ENCODE results near the gene IQCE. TPM values are rescaled to one million over a fixed set of nuclear protein-coding genes. Genes with fewer than 3 reads are reported as not detected.

IQCE gene
- total RNA-seq, 2 donors from 2014 or later = 6.6 to 9.1 TPM

DNA sequence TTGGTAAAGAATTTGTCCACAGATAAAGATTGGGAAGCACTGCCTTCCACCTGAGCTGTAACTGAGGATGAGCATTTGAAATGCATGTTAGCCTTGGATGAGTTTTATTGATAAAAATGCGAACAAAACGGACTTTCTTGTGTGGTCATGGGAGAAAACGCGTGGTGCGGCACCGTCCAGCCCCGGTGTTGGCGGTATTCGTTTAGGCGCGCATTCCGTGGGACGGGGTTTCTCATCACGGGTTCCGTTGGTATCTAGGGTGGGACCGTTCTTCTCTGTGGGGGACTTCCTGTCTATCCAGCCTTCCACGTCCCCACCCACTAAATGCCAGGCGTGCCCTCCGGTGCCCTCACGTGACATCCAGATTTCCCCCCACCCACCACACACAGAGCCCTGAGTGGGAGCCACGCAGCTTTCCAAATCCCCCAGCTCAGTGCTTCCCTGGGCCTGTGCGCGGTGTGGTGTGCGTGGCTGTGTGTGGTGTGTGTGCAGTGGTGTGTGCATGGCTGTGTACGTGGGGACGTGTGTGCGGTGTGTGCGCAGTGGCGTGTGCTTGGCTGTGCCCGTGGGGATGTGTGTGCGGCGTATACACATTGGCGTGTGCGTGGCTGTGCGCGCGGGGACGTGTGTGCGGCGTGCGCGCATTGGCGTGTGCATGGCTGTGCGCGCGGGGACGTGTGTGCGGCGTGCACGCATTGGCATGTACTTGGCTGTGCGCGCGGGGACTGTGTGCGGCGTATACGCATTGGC is 18.1 kb downstream of the IQCE start:
- TF ChIP-seq, protein P1, sequence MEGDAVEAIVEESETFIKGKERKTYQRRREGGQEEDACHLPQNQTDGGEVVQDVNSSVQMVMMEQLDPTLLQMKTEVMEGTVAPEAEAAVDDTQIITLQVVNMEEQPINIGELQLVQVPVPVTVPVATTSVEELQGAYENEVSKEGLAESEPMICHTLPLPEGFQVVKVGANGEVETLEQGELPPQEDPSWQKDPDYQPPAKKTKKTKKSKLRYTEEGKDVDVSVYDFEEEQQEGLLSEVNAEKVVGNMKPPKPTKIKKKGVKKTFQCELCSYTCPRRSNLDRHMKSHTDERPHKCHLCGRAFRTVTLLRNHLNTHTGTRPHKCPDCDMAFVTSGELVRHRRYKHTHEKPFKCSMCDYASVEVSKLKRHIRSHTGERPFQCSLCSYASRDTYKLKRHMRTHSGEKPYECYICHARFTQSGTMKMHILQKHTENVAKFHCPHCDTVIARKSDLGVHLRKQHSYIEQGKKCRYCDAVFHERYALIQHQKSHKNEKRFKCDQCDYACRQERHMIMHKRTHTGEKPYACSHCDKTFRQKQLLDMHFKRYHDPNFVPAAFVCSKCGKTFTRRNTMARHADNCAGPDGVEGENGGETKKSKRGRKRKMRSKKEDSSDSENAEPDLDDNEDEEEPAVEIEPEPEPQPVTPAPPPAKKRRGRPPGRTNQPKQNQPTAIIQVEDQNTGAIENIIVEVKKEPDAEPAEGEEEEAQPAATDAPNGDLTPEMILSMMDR (IDR thresholded peaks at IDR 0.05) = no peak
- H3K36me3 ChIP-seq = peaks cover 31% of the 10 kb centered on the region
- DNase-seq (ENCODE audit: low spot score) = no peak

DNA sequence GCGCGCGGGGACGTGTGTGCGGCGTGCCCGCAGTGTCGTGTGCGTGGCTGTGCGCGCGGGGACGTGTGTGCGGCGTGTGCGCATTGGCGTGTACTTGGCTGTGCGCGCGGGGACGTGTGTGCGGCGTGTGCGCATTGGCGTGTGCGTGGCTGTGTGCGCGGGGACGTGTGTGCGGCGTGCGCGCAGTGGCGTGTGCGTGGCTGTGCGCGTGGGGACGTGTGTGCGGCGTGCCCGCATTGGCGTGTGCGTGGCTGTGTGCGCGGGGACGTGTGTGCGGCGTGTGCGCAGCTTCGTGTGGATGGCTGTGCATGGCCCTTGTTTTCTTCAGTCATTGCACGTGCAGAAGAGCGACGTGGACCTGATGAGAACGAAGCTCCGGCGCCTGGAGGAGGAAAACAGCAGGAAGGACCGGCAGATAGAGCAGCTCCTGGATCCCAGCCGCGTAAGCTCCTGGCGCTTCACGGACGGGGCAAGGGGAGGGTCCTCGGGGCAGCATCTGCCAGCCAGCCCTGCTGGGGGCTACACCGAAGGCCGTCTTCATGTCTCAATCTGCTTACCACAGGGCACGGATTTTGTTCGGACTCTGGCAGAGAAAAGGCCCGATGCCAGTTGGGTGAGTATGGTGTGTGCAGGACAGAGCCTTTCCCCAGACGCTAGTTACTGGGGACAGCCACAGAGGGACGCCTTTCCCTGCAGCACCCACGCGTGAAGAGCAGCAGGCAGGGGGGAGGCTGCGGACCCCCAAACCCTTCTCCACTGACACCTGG is 19.3 kb downstream of the IQCE start:
- TF ChIP-seq, protein P1 (IDR thresholded peaks at IDR 0.05) = no peak
- DNase-seq (ENCODE audit: low spot score) = no peak
- no peaks in the 10 kb centered on the region for H3K9me3 ChIP-seq
- H3K36me3 ChIP-seq = peaks cover 21% of the 10 kb centered on the region
- no peak overlapping the region for H3K27ac ChIP-seq
- H3K4me1 ChIP-seq = no peaks in the 10 kb centered on the region
- no peaks in the 10 kb centered on the region for H3K27me3 ChIP-seq
- H3K4me3 ChIP-seq = no peak overlapping the region

More for the DNA sequence above, 18.1 kb downstream of the IQCE start:
- no peaks in the 10 kb centered on the region for H3K9me3 ChIP-seq
- no peak overlapping the region for H3K4me3 ChIP-seq
- H3K4me1 ChIP-seq = no peaks in the 10 kb centered on the region
- no peak overlapping the region for H3K27ac ChIP-seq
- H3K27me3 ChIP-seq = no peaks in the 10 kb centered on the region

DNA sequence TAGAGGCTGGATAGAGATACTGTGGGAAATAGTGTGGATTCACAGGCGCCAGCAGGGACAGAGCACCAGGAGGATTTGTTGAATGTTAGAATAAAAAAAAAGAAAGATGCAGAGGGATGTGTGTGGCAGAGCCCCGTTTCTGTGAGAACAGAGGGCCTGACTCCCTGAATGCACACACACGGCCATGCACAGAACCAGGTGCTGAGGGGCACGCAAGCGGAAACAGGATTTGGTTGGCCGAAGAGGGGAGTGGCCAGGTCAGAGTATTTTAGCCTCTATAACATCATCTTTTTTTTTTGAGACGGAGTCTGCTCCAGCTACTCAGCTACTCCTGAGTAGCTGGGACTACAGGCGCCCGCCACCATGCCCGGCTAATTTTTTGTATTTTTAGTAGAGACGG is 21.9 kb downstream of the IQCE start:
- no peaks in the 10 kb centered on the region for H3K4me1 ChIP-seq
- peaks cover 20% of the 10 kb centered on the region for H3K36me3 ChIP-seq
- no peak overlapping the region for H3K4me3 ChIP-seq
- no peak for DNase-seq (ENCODE audit: low spot score)
- no peaks in the 10 kb centered on the region for H3K9me3 ChIP-seq
- no peak overlapping the region for H3K27ac ChIP-seq
- no peaks in the 10 kb centered on the region for H3K27me3 ChIP-seq
- TF ChIP-seq, protein P1 (IDR thresholded peaks at IDR 0.05) = no peak

DNA sequence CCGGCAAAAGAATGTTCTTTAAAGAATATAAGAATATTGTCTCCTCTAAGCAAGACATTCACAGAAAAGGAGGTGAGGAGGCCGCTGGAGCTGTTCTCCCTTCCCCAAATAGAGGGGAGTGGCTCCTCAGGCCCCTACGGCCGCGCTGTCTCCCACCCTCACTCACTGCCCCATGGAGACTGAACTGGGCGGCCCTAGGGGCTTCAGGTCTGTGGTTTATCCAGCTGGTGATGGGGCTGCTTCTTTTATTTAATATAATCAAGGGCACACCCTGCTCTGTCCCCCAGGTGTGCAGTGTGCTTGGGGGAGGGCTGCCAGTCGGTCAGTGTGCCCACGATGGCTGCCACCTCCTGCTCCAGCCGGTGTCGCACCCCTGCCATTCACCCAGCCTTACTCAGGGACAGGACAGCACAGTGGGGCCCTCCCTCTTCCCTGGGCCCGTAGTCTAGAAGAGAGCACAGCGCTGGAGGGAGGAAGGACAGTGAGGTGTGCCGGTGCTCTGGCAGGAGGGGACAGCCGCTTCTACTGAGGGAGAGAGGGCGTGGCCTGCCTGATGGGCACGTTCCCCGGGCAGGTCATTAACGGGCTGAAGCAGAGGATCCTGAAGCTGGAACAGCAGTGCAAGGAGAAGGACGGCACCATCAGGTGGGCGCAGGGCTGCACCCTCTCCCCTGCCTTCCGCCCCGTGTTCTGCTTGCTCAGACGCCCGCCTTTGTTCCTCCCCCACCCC is 23.4 kb downstream of the IQCE start:
- H3K36me3 ChIP-seq = peaks cover 27% of the 10 kb centered on the region

DNA sequence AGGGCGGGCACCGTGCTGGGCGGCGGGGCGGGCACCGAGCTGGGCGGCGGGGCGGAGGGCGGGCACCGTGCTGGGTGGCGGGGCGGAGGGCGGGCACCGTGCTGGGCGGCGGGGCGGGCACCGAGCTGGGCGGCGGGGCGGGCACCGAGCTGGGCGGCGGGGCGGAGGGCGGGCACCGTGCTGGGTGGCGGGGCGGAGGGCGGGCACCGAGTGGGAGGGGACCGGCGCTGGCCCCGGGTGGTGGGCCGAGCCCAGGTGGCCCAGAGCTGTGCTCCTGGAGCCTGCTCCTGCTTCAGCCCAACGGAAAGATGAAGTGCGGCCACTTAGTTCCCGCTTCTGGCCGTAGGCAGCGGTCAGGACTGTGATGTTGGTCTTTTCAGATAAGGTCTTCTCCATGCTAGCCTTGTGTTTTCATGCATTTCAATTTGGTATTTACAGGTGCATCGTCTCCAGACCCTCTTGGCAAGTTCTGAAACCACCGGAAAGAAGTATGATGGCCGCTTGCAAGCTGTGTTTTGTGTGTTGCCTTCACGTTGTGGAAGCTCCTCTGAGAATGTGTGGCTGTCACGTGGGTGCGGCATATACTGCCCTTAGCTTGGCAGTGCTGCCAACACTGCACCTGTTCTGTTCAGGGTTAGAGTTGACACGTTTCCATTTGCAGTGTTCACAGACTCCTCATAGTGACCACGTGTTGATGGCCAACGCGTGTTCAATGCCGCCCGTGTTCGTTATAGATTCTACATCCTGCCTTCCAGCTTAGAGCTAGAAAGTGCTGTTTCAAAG is 25.2 kb downstream of the IQCE start:
- Histone ChIP-seq H3K4me1 (no peaks in the 10 kb centered on the region), H3K4me3 (no peak overlapping the region), H3K27me3 (no peaks in the 10 kb centered on the region), H3K27ac (no peak overlapping the region), H3K9me3 (no peaks in the 10 kb centered on the region), H3K36me3 (peaks cover 20% of the 10 kb centered on the region)
- TF ChIP-seq, protein P1 (IDR thresholded peaks at IDR 0.05) = no peak
- DNase-seq (ENCODE audit: low spot score) = no peak

More for the DNA sequence above, 23.4 kb downstream of the IQCE start:
- no peak for DNase-seq (ENCODE audit: low spot score)
- no peak overlapping the region for H3K4me3 ChIP-seq
- no peaks in the 10 kb centered on the region for H3K4me1 ChIP-seq
- TF ChIP-seq, protein P1 (IDR thresholded peaks at IDR 0.05) = no peak
- H3K27ac ChIP-seq = no peak overlapping the region
- no peaks in the 10 kb centered on the region for H3K27me3 ChIP-seq
- H3K9me3 ChIP-seq = no peaks in the 10 kb centered on the region

Measured in right atrium auricular region (tissue), 2 donors.